ENCODE data around the gene RCL1. TPM values are rescaled to one million over a fixed set of nuclear protein-coding genes. Genes with fewer than 3 reads are reported as not detected.
"Not testable (repeated sequence)": the region's sequence is repeated elsewhere in the genome, so short reads cannot be mapped to it uniquely, and the experiment has no call there.

RCL1 gene
- total RNA-seq, 1 donor from 2014 or later, result 23.4 TPM

GRCh38 chr9:4794691-4795090, 1.9 kb downstream of the RCL1 start:
- no peak for TF ChIP-seq CTCF (conservative IDR thresholded peaks at IDR 0.05; ENCODE audit: low read depth, low read length)
- DNase-seq (ENCODE audit: low read depth), result no peak
- no peak overlapping the region for H3K4me3 ChIP-seq (ENCODE audit: low read depth, low read length)

- DNase-seq (ENCODE audit: low read depth); H3K4me3 ChIP-seq (ENCODE audit: low read depth, low read length): not testable (repeated sequence)
Measured at GRCh38 chr9:4795108-4795507, 2.4 kb downstream of the RCL1 start.

DNA sequence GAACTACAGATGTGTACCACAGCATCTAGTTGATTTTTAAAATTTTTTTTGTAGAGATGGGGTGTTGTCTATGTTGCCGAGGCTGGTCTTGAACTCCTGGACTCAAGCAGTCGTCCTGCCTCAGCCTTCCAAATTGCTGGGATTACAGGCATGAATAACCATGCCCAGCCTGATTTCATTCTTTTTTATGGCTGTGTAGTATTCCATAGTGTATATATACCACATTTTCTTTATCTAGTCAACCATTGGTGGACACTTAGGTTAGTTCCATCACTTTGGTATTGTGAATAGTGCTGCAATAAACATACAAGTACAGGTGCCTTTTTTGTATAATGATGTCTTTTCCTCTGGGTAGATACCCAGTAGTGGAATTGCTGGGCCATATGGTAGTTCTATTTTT, 3.8 kb downstream of the RCL1 start:
- TF ChIP-seq CTCF (conservative IDR thresholded peaks at IDR 0.05; ENCODE audit: low read depth, low read length), result no peak
- H3K4me3 ChIP-seq (ENCODE audit: low read depth, low read length), result no peak overlapping the region
- no peak for DNase-seq (ENCODE audit: low read depth)

- peak; percentile 95 for TF ChIP-seq CTCF (conservative IDR thresholded peaks at IDR 0.05; ENCODE audit: low read depth, low read length)
- no peak overlapping the region for H3K4me3 ChIP-seq (ENCODE audit: low read depth, low read length)
- DNase-seq (ENCODE audit: low read depth), result no peak
Measured at GRCh38 chr9:4796988-4797853, 4.5 kb downstream of the RCL1 start.

DNA sequence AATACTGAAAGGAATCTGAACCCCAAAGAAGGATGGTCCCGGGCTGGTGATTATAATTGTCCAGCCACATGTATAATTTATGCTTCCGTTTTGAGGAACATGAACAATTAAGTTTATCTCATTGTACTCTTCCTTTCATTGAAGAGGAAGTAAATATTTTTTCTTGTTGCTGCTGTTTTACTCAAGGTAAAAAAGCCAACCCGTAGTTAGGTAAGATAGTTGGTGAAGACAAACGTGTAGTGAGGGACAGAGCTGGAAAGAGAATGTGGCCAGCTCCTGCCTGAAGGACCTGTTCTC, 5.1 kb downstream of the RCL1 start:
- TF ChIP-seq CTCF (conservative IDR thresholded peaks at IDR 0.05; ENCODE audit: low read depth, low read length), result no peak
- DNase-seq (ENCODE audit: low read depth), result no peak
- no peak overlapping the region for H3K4me3 ChIP-seq (ENCODE audit: low read depth, low read length)

GRCh38 chr9:4798281-4799032, 5.7 kb downstream of the RCL1 start:
- TF ChIP-seq CTCF (conservative IDR thresholded peaks at IDR 0.05; ENCODE audit: low read depth, low read length), result no peak
- no peak overlapping the region for H3K4me3 ChIP-seq (ENCODE audit: low read depth, low read length)
- DNase-seq (ENCODE audit: low read depth), result no peak

GRCh38 chr9:4799033-4799430, 6.3 kb downstream of the RCL1 start:
- H3K4me3 ChIP-seq (ENCODE audit: low read depth, low read length), result no peak overlapping the region
- TF ChIP-seq CTCF (conservative IDR thresholded peaks at IDR 0.05; ENCODE audit: low read depth, low read length), result no peak
- no peak for DNase-seq (ENCODE audit: low read depth)
